WTC11 (cell line): ENCODE results near the gene SBF1. TPM values are rescaled to one million over a fixed set of nuclear protein-coding genes. Genes with fewer than 3 reads are reported as not detected.

Experiments used
- ATAC-seq: fragments of 200-7000 bp; cut with Tn5 transposase; 2 replicates; pipeline ENCODE4 v1.10.0; 2021; ENCODE audit warnings: mild to moderate bottlenecking, moderate library complexity
- CTCF ChIA-PET: fragments of 300-600 bp; sonication (Branson Sonifier 250); formaldehyde crosslinking; loops from one replicate; lab custom pipeline; 2021; ENCODE audit warnings: antibody characterized with exemption; lab: Charles Lee
- POLR2A ChIA-PET: fragments of 350-600 bp; sonication (Branson Sonifier 250); formaldehyde crosslinking; loops from one replicate; lab custom pipeline; 2021; ENCODE audit warnings: antibody characterized with exemption; lab: Charles Lee
- DNase-seq: peaks from one replicate; pipeline ENCODE4 v3.0.0; 2021; ENCODE audit warnings: low spot score
- H3K27ac Mint-ChIP-seq: 2 replicates; pipeline ENCODE4 v1.8.0; 2021; ENCODE audit warnings: mixed read lengths
- H3K27me3 Mint-ChIP-seq: 2 replicates; pipeline ENCODE4 v1.8.0; 2021; ENCODE audit warnings: low read depth, mild to moderate bottlenecking, moderate library complexity, mixed read lengths
- H3K36me3 Mint-ChIP-seq: 2 replicates; pipeline ENCODE4 v1.8.0; 2021; ENCODE audit warnings: mixed read lengths
- H3K4me1 Mint-ChIP-seq: 2 replicates; pipeline ENCODE4 v1.8.0; 2022; ENCODE audit warnings: mixed read lengths
- H3K4me3 Mint-ChIP-seq: 2 replicates; pipeline ENCODE4 v1.8.0; 2021; ENCODE audit warnings: mild to moderate bottlenecking, moderate library complexity, mixed read lengths
- H3K9me3 Mint-ChIP-seq: 2 replicates; pipeline ENCODE4 v1.8.0; 2021; ENCODE audit warnings: mixed read lengths
- ESRRA ChIP-seq: sonication (generic); formaldehyde crosslinking; IDR thresholded peaks from 2 replicates; pipeline ENCODE4 v1.8.1; 2022; ENCODE audit warnings: mild to moderate bottlenecking, missing genetic modification reagents, borderline replicate concordance
- NFE2L1 ChIP-seq: sonication (generic); formaldehyde crosslinking; IDR thresholded peaks from 2 replicates; pipeline ENCODE4 v1.8.1; 2023; ENCODE audit warnings: missing genetic modification reagents
- NFYB ChIP-seq: sonication (generic); formaldehyde crosslinking; conservative IDR thresholded peaks from 2 replicates; pipeline ENCODE4 v1.8.0; 2022; ENCODE audit warnings: low read depth, missing genetic modification reagents
- SMAD4 ChIP-seq: sonication (generic); formaldehyde crosslinking; IDR thresholded peaks from 2 replicates; pipeline ENCODE4 v1.8.0; 2022; ENCODE audit warnings: mild to moderate bottlenecking, missing genetic modification reagents
- ZBTB21 ChIP-seq: sonication (generic); formaldehyde crosslinking; IDR thresholded peaks from 2 replicates; pipeline ENCODE4 v1.8.1; 2023; ENCODE audit warnings: mild to moderate bottlenecking, missing genetic modification reagents, borderline replicate concordance
- ZNF232 ChIP-seq: sonication (generic); formaldehyde crosslinking; IDR thresholded peaks from 2 replicates; pipeline ENCODE4 v1.8.0; 2022; ENCODE audit warnings: mild to moderate bottlenecking, missing genetic modification reagents
- total RNA-seq: library from RNA; stranded (reverse); gene quantifications from 3 replicates; pipeline ENCODE4 v1.2.3, GENCODE V29; 2021
- TF ChIP-seq, protein P1 (sequence below): sonication (generic); formaldehyde crosslinking; IDR thresholded peaks from 2 replicates; pipeline ENCODE4 v1.8.1; 2023; ENCODE audit warnings: mild to moderate bottlenecking, missing genetic modification reagents, borderline replicate concordance
- TF ChIP-seq, protein P2 (sequence below): sonication (generic); formaldehyde crosslinking; IDR thresholded peaks from 2 replicates; pipeline ENCODE4 v1.8.1; 2022; ENCODE audit warnings: mild to moderate bottlenecking, moderate library complexity, missing genetic modification reagents
- TF ChIP-seq, protein P3 (sequence below): sonication (generic); formaldehyde crosslinking; IDR thresholded peaks from 2 replicates; pipeline ENCODE4 v1.8.0; 2022; ENCODE audit warnings: mild to moderate bottlenecking, missing genetic modification reagents
- TF ChIP-seq, protein P4 (sequence below): sonication (generic); formaldehyde crosslinking; IDR thresholded peaks from 2 replicates; pipeline ENCODE4 v1.8.1; 2023; ENCODE audit warnings: mild to moderate bottlenecking, missing genetic modification reagents
- TF ChIP-seq, protein P5 (sequence below): sonication (generic); formaldehyde crosslinking; conservative IDR thresholded peaks from 2 replicates; pipeline ENCODE4 v1.8.1; 2022; ENCODE audit warnings: mild to moderate bottlenecking, missing genetic modification reagents
- TF ChIP-seq, protein P6 (sequence below): sonication (generic); formaldehyde crosslinking; conservative IDR thresholded peaks from 2 replicates; pipeline ENCODE4 v1.8.1; 2023; ENCODE audit warnings: mild to moderate bottlenecking, low read depth, missing genetic modification reagents, moderate library complexity
- TF ChIP-seq, protein P7 (sequence below): sonication (generic); formaldehyde crosslinking; IDR thresholded peaks from 2 replicates; pipeline ENCODE4 v1.8.0; 2023; ENCODE audit warnings: missing genetic modification reagents, mild to moderate bottlenecking, borderline replicate concordance
- TF ChIP-seq, protein P8 (sequence below): sonication (generic); formaldehyde crosslinking; IDR thresholded peaks from 2 replicates; pipeline ENCODE4 v1.8.0; 2023; ENCODE audit warnings: missing genetic modification reagents
- TF ChIP-seq, protein P9 (sequence below): sonication (generic); formaldehyde crosslinking; IDR thresholded peaks from 2 replicates; pipeline ENCODE4 v1.8.1; 2022; ENCODE audit warnings: mild to moderate bottlenecking, missing genetic modification reagents, moderate library complexity, borderline replicate concordance

Gene SBF1
- total RNA-seq, 1 experiment from 2014 or later = 108 TPM

DNA sequence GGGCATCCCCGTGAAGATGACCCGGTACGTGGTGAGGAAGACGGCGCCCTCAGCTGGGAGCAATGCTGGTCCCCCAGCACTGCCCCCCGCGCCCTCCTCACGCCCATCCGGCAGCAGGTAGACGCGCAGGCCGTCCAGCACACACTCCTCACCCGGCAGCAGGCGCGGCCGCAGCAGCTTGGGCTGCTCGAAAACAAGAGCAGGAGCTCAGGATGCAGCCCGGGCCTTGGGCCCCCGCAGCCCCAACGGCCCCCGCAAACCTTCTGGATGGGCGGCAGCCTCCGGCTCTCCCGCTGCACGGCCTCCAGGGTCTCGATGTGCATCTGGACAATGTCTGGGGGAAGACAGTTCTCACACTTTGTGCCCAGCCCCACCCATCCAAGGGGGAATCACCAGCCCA is 13.3 kb downstream of the SBF1 start:
- ATAC-seq = no peak
- no peak overlapping the region for H3K27ac Mint-ChIP-seq
- POLR2A ChIA-PET = interaction anchor here (0.6 kb wide), 1 partner anchor 49 kb away, joined by 8 read pairs; no protein-coding TSS in a partner anchor
- TF ChIP-seq, protein P1, sequence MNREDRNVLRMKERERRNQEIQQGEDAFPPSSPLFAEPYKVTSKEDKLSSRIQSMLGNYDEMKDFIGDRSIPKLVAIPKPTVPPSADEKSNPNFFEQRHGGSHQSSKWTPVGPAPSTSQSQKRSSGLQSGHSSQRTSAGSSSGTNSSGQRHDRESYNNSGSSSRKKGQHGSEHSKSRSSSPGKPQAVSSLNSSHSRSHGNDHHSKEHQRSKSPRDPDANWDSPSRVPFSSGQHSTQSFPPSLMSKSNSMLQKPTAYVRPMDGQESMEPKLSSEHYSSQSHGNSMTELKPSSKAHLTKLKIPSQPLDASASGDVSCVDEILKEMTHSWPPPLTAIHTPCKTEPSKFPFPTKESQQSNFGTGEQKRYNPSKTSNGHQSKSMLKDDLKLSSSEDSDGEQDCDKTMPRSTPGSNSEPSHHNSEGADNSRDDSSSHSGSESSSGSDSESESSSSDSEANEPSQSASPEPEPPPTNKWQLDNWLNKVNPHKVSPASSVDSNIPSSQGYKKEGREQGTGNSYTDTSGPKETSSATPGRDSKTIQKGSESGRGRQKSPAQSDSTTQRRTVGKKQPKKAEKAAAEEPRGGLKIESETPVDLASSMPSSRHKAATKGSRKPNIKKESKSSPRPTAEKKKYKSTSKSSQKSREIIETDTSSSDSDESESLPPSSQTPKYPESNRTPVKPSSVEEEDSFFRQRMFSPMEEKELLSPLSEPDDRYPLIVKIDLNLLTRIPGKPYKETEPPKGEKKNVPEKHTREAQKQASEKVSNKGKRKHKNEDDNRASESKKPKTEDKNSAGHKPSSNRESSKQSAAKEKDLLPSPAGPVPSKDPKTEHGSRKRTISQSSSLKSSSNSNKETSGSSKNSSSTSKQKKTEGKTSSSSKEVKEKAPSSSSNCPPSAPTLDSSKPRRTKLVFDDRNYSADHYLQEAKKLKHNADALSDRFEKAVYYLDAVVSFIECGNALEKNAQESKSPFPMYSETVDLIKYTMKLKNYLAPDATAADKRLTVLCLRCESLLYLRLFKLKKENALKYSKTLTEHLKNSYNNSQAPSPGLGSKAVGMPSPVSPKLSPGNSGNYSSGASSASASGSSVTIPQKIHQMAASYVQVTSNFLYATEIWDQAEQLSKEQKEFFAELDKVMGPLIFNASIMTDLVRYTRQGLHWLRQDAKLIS (CRISPR knock-in tag) = no peak
- TF ChIP-seq, protein P2, sequence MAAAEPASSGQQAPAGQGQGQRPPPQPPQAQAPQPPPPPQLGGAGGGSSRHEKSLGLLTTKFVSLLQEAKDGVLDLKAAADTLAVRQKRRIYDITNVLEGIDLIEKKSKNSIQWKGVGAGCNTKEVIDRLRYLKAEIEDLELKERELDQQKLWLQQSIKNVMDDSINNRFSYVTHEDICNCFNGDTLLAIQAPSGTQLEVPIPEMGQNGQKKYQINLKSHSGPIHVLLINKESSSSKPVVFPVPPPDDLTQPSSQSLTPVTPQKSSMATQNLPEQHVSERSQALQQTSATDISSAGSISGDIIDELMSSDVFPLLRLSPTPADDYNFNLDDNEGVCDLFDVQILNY (CRISPR knock-in tag) = no peak
- TF ChIP-seq, protein P3, sequence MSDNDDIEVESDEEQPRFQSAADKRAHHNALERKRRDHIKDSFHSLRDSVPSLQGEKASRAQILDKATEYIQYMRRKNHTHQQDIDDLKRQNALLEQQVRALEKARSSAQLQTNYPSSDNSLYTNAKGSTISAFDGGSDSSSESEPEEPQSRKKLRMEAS = no peak
- TF ChIP-seq SMAD4 (CRISPR knock-in tag) = no peak
- TF ChIP-seq, protein P4, sequence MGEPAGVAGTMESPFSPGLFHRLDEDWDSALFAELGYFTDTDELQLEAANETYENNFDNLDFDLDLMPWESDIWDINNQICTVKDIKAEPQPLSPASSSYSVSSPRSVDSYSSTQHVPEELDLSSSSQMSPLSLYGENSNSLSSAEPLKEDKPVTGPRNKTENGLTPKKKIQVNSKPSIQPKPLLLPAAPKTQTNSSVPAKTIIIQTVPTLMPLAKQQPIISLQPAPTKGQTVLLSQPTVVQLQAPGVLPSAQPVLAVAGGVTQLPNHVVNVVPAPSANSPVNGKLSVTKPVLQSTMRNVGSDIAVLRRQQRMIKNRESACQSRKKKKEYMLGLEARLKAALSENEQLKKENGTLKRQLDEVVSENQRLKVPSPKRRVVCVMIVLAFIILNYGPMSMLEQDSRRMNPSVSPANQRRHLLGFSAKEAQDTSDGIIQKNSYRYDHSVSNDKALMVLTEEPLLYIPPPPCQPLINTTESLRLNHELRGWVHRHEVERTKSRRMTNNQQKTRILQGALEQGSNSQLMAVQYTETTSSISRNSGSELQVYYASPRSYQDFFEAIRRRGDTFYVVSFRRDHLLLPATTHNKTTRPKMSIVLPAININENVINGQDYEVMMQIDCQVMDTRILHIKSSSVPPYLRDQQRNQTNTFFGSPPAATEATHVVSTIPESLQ = no peak
- no peak for TF ChIP-seq ESRRA (CRISPR knock-in tag)
- no peak for TF ChIP-seq NFYB (CRISPR knock-in tag)
- TF ChIP-seq ZBTB21 = no peak
- TF ChIP-seq, protein P5, sequence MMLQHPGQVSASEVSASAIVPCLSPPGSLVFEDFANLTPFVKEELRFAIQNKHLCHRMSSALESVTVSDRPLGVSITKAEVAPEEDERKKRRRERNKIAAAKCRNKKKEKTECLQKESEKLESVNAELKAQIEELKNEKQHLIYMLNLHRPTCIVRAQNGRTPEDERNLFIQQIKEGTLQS (CRISPR knock-in tag) = no peak
- TF ChIP-seq ZNF232 (CRISPR knock-in tag) = no peak
- TF ChIP-seq, protein P6, sequence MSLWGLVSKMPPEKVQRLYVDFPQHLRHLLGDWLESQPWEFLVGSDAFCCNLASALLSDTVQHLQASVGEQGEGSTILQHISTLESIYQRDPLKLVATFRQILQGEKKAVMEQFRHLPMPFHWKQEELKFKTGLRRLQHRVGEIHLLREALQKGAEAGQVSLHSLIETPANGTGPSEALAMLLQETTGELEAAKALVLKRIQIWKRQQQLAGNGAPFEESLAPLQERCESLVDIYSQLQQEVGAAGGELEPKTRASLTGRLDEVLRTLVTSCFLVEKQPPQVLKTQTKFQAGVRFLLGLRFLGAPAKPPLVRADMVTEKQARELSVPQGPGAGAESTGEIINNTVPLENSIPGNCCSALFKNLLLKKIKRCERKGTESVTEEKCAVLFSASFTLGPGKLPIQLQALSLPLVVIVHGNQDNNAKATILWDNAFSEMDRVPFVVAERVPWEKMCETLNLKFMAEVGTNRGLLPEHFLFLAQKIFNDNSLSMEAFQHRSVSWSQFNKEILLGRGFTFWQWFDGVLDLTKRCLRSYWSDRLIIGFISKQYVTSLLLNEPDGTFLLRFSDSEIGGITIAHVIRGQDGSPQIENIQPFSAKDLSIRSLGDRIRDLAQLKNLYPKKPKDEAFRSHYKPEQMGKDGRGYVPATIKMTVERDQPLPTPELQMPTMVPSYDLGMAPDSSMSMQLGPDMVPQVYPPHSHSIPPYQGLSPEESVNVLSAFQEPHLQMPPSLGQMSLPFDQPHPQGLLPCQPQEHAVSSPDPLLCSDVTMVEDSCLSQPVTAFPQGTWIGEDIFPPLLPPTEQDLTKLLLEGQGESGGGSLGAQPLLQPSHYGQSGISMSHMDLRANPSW = no peak
- TF ChIP-seq, protein P7, sequence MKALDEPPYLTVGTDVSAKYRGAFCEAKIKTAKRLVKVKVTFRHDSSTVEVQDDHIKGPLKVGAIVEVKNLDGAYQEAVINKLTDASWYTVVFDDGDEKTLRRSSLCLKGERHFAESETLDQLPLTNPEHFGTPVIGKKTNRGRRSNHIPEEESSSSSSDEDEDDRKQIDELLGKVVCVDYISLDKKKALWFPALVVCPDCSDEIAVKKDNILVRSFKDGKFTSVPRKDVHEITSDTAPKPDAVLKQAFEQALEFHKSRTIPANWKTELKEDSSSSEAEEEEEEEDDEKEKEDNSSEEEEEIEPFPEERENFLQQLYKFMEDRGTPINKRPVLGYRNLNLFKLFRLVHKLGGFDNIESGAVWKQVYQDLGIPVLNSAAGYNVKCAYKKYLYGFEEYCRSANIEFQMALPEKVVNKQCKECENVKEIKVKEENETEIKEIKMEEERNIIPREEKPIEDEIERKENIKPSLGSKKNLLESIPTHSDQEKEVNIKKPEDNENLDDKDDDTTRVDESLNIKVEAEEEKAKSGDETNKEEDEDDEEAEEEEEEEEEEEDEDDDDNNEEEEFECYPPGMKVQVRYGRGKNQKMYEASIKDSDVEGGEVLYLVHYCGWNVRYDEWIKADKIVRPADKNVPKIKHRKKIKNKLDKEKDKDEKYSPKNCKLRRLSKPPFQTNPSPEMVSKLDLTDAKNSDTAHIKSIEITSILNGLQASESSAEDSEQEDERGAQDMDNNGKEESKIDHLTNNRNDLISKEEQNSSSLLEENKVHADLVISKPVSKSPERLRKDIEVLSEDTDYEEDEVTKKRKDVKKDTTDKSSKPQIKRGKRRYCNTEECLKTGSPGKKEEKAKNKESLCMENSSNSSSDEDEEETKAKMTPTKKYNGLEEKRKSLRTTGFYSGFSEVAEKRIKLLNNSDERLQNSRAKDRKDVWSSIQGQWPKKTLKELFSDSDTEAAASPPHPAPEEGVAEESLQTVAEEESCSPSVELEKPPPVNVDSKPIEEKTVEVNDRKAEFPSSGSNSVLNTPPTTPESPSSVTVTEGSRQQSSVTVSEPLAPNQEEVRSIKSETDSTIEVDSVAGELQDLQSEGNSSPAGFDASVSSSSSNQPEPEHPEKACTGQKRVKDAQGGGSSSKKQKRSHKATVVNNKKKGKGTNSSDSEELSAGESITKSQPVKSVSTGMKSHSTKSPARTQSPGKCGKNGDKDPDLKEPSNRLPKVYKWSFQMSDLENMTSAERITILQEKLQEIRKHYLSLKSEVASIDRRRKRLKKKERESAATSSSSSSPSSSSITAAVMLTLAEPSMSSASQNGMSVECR (CRISPR knock-in tag) = no peak
- TF ChIP-seq NFE2L1 (CRISPR knock-in tag) = no peak
- TF ChIP-seq, protein P8, sequence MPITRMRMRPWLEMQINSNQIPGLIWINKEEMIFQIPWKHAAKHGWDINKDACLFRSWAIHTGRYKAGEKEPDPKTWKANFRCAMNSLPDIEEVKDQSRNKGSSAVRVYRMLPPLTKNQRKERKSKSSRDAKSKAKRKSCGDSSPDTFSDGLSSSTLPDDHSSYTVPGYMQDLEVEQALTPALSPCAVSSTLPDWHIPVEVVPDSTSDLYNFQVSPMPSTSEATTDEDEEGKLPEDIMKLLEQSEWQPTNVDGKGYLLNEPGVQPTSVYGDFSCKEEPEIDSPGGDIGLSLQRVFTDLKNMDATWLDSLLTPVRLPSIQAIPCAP (CRISPR knock-in tag) = no peak
- TF ChIP-seq, protein P9, sequence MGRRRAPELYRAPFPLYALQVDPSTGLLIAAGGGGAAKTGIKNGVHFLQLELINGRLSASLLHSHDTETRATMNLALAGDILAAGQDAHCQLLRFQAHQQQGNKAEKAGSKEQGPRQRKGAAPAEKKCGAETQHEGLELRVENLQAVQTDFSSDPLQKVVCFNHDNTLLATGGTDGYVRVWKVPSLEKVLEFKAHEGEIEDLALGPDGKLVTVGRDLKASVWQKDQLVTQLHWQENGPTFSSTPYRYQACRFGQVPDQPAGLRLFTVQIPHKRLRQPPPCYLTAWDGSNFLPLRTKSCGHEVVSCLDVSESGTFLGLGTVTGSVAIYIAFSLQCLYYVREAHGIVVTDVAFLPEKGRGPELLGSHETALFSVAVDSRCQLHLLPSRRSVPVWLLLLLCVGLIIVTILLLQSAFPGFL = no peak
- TF ChIP-seq, all 79 proteins: peak for 0
- no peak overlapping the region for H3K4me3 Mint-ChIP-seq
- H3K27me3 Mint-ChIP-seq = no peaks in the 10 kb centered on the region; the same call in 1 of the 2 replicates
- H3K36me3 Mint-ChIP-seq = peaks cover 44% of the 10 kb centered on the region
- H3K9me3 Mint-ChIP-seq = no peaks in the 10 kb centered on the region
- DNase-seq = no peak
- H3K4me1 Mint-ChIP-seq = no peaks in the 10 kb centered on the region
- CTCF ChIA-PET = interaction anchor here (1.1 kb wide), 1 partner anchor 42 kb away, joined by 3 read pairs; no protein-coding TSS in a partner anchor
